K562 (cell line): ENCODE data around the gene RBM28. TPM values are rescaled to one million over a fixed set of nuclear protein-coding genes. Genes with fewer than 3 reads are reported as not detected.
A peak's percentile ranks its signal among the peaks of the same experiment; 100 is the strongest.

ENCODE experiments used
- ATF4 ChIP-seq: fragments of 450-650 bp; formaldehyde crosslinking; IDR thresholded peaks from 2 replicates; pipeline ENCODE4 v1.4.0; 2022; ENCODE audit warnings: mild to moderate bottlenecking, moderate library complexity
- C11orf30 ChIP-seq: fragments of 450-650 bp; IDR thresholded peaks from 2 replicates; pipeline ENCODE4 v1.6.1; 2016; ENCODE audit warnings: low read depth, mild to moderate bottlenecking
- CBX3 ChIP-seq, 2 experiments: IDR thresholded peaks; 1 replicate in 1 of 2; 2 replicates in 1 of 2; pipeline ENCODE4 v1.6.1; 2012; ENCODE audit warnings: inconsistent platforms in 2 of 2, low read length in 2 of 2, borderline replicate concordance in 1 of 2, control low read depth in 1 of 2
- DLX4 ChIP-seq: fragments of 250-450 bp; sonication (Bioruptor Pico); IDR thresholded peaks from 2 replicates; pipeline ENCODE4 v1.6.1; 2021; ENCODE audit warnings: mild to moderate bottlenecking
- JUNB ChIP-seq: fragments of 450-650 bp; formaldehyde crosslinking; conservative IDR thresholded peaks from 2 replicates; pipeline ENCODE4 v1.4.0; 2020; ENCODE audit warnings: mild to moderate bottlenecking
- KHSRP ChIP-seq: fragments of 450-650 bp; IDR thresholded peaks from 2 replicates; pipeline ENCODE4 v1.6.1; 2017
- MITF ChIP-seq: IDR thresholded peaks from 2 replicates; pipeline ENCODE4 v1.6.1; 2014; ENCODE audit warnings: antibody characterized with exemption
- NFIC ChIP-seq: fragments of 450-650 bp; IDR thresholded peaks from 2 replicates; pipeline ENCODE4 v1.6.1; 2017; ENCODE audit warnings: mild to moderate bottlenecking, inconsistent platforms
- NR2F6 ChIP-seq: fragments of 450-650 bp; formaldehyde crosslinking; IDR thresholded peaks from 2 replicates; pipeline ENCODE4 v1.4.0; 2020; ENCODE audit warnings: mild to moderate bottlenecking
- RBM39 ChIP-seq: fragments of 200-400 bp; formaldehyde crosslinking; optimal IDR thresholded peaks from 2 replicates; pipeline ENCODE3; 2018; ENCODE audit warnings: low read depth, low read length
- RCOR1 ChIP-seq, 2 experiments: IDR thresholded peaks; 2 replicates each; pipeline ENCODE4 v1.6.1; 2012; ENCODE audit warnings: low read depth in 2 of 2, low read length in 2 of 2, borderline replicate concordance in 1 of 2, improper control_type of control experiment in 1 of 2
- TBL1XR1 ChIP-seq, 2 experiments: IDR thresholded peaks; 2 replicates each; pipeline ENCODE4 v1.6.1; 2012; ENCODE audit warnings: improper control_type of control experiment in 2 of 2, low read length in 2 of 2, mild to moderate bottlenecking in 1 of 2
- THAP12 ChIP-seq: fragments of 250-450 bp; sonication (Bioruptor Pico); IDR thresholded peaks from 2 replicates; pipeline ENCODE4 v1.9.0; 2021; ENCODE audit warnings: mild to moderate bottlenecking, inconsistent platforms
- TOE1 ChIP-seq, 2 experiments: fragments of 450-650 bp in 1 of 2; sonication (generic) in 1 of 2; formaldehyde crosslinking in 1 of 2; IDR thresholded peaks; 2 replicates each; pipeline versions ENCODE4 v1.7.1 to v1.8.0; 2016 to 2022; ENCODE audit warnings: borderline replicate concordance in 2 of 2, mild to moderate bottlenecking in 2 of 2, antibody characterized with exemption in 1 of 2, inconsistent platforms in 1 of 2, low read depth in 1 of 2, missing genetic modification reagents in 1 of 2, moderate library complexity in 1 of 2
- ZNF134 ChIP-seq: fragments of 250-450 bp; sonication (Bioruptor Pico); conservative IDR thresholded peaks from 2 replicates; pipeline ENCODE4 v1.4.0; 2020
- ZNF3 ChIP-seq: fragments of 250-450 bp; sonication (Bioruptor Pico); IDR thresholded peaks from 2 replicates; pipeline ENCODE4 v1.5.0; 2021; ENCODE audit warnings: mild to moderate bottlenecking, moderate library complexity
- ZNF431 ChIP-seq: sonication (generic); formaldehyde crosslinking; IDR thresholded peaks from 2 replicates; pipeline ENCODE4 v1.8.0; 2022; ENCODE audit warnings: mild to moderate bottlenecking, missing genetic modification reagents
- ZNF518B ChIP-seq: fragments of 250-450 bp; sonication (Bioruptor Pico); IDR thresholded peaks from 2 replicates; pipeline ENCODE4 v1.5.0; 2021; ENCODE audit warnings: mild to moderate bottlenecking, moderate library complexity
- polyA plus RNA-seq, 8 experiments: library from polyadenylated mRNA; depleted of rRNA in 4 of 8; stranded (reverse) in 5 of 8; unstranded in 3 of 8; fragments of >200 nt; fragmentation: Nextera tagmentation in 2 of 8; fragmentation: Illumina TruSeq in 1 of 8; extraction: Ambion mirVana in 2 of 8; extraction: Trizol in 1 of 8; gene quantifications; 2 replicates each; pipeline versions ENCODE4 v1.2.1 to v1.2.3, GENCODE V29; 2011 to 2014; ENCODE audit warnings: inconsistent platforms in 1 of 8, missing spikeins in 1 of 8
- total RNA-seq, 7 experiments: library from RNA; depleted of rRNA in 6 of 7; stranded (reverse); fragments of >200 nt in 6 of 7; fragmentation: Illumina TruSeq in 2 of 7; extraction: Trizol in 2 of 7; gene quantifications; 2 replicates each; pipeline versions ENCODE4 v1.2.1 to v1.2.3, GENCODE V29; 2011 to 2021; ENCODE audit warnings: low replicate concordance in 1 of 7

Gene RBM28
- total and polyA plus RNA-seq, 9 of the 15 experiments (the other 6 are each of a cell fraction or from before 2014, with no cell fraction given), result 65.8 to 213 (median 138) TPM

- peak in 1 of 2 experiments; percentile 98; a peak in 2 of 3 replicates for TF ChIP-seq CBX3 (IDR thresholded peaks at IDR 0.05; ENCODE audit: borderline replicate concordance in 1 of 2, low read length in 2 of 2)
- TF ChIP-seq TOE1 (IDR thresholded peaks at IDR 0.05; ENCODE audit: borderline replicate concordance), result peak; percentile 90
- TF ChIP-seq TOE1 (CRISPR knock-in tag; IDR thresholded peaks at IDR 0.05; ENCODE audit: borderline replicate concordance, low read depth), result peak; percentile 97; the same call in 1 of the 2 replicates
- TF ChIP-seq KHSRP, result no peak
- no peak for TF ChIP-seq DLX4
- peak in 1 of 2 experiments; percentile 77; a peak in 1 of 4 replicates for TF ChIP-seq RCOR1 (IDR thresholded peaks at IDR 0.05; ENCODE audit: borderline replicate concordance in 1 of 2, low read depth in 2 of 2, low read length in 2 of 2)
- TF ChIP-seq MITF, result peak; percentile 62; the same call in 1 of the 2 replicates
- peak; percentile 75 for TF ChIP-seq NFIC
- 0 out of 2 replicates have a peak, but pooled peaks have one; percentile 11 for TF ChIP-seq JUNB
- TF ChIP-seq ZNF431 (CRISPR knock-in tag), result peak; percentile 88
- peak; percentile 98 for TF ChIP-seq C11orf30
- 0 out of 2 replicates have a peak, but pooled peaks have one; percentile 12 for TF ChIP-seq ZNF134
- TF ChIP-seq TBL1XR1 (IDR thresholded peaks at IDR 0.05; ENCODE audit: low read length in 2 of 2), result peak; percentile 83 to 84; a peak in 3 of 4 replicates
- no peak for TF ChIP-seq ATF4 (CRISPR knock-in tag)
- no peak; the same call in 1 of the 2 replicates for TF ChIP-seq NR2F6 (CRISPR knock-in tag)
- no peak for TF ChIP-seq ZNF518B (CRISPR knock-in tag)
- TF ChIP-seq THAP12 (CRISPR knock-in tag), result peak; percentile 87; the same call in 1 of the 2 replicates
- TF ChIP-seq RBM39, result peak; percentile 32
- TF ChIP-seq ZNF3, result no peak
These were observed at the start of gene RBM28 (continued) for GRCh38 chr7:128343554-128344430.
